Measurements from ENCODE around the gene CYP26B1. TPM values are rescaled to one million over a fixed set of nuclear protein-coding genes. Genes with fewer than 3 reads are reported as not detected.
A peak's percentile ranks its signal among the peaks of the same experiment; 100 is the strongest.

Gene CYP26B1
- total RNA-seq, 2 donors from 2014 or later = not detected

GRCh38 chr2:72112401-72112800, 35.3 kb downstream of the CYP26B1 start:
- Mint-ChIP-seq H3K27ac (no peak overlapping the region), H3K4me3 (no peak overlapping the region), H3K9me3 (no peaks in the 10 kb centered on the region), H3K27me3 (peaks cover 10 to 24% of the 10 kb centered on the region in 2 donors), H3K36me3 (no peaks in the 10 kb centered on the region), H3K4me1 (ENCODE audit: low read depth in 2 of 2) (no peaks in the 10 kb centered on the region)
- ATAC-seq = no peak
- DNase-seq (ENCODE audit: low spot score) = no peak

- ATAC-seq = no peak
- DNase-seq (ENCODE audit: low spot score) = no peak
- H3K27me3 Mint-ChIP-seq = peaks cover 14 to 24% of the 10 kb centered on the region in 2 donors
- no peak overlapping the region for H3K27ac Mint-ChIP-seq
- H3K36me3 Mint-ChIP-seq = no peaks in the 10 kb centered on the region
- no peaks in the 10 kb centered on the region for H3K4me1 Mint-ChIP-seq (ENCODE audit: low read depth in 2 of 2)
- H3K4me3 Mint-ChIP-seq = no peak overlapping the region
- H3K9me3 Mint-ChIP-seq = no peaks in the 10 kb centered on the region
Observed at GRCh38 chr2:72111061-72111460, 36.6 kb downstream of the CYP26B1 start.

- no peaks in the 10 kb centered on the region for H3K4me1 Mint-ChIP-seq (ENCODE audit: low read depth in 2 of 2)
- H3K9me3 Mint-ChIP-seq = no peaks in the 10 kb centered on the region
- H3K27me3 Mint-ChIP-seq = peaks cover 14 to 31% of the 10 kb centered on the region in 2 donors
- DNase-seq (ENCODE audit: low spot score) (no peak), ATAC-seq (no peak)
- no peak overlapping the region for H3K4me3 Mint-ChIP-seq
- H3K36me3 Mint-ChIP-seq = no peaks in the 10 kb centered on the region
- no peak overlapping the region for H3K27ac Mint-ChIP-seq
Observed at GRCh38 chr2:72109904-72110303, 37.8 kb downstream of the CYP26B1 start.

GRCh38 chr2:72109291-72109690, 38.4 kb downstream of the CYP26B1 start:
- no peak for ATAC-seq
- Mint-ChIP-seq H3K27ac (no peak overlapping the region), H3K9me3 (no peaks in the 10 kb centered on the region), H3K4me1 (ENCODE audit: low read depth in 2 of 2) (no peaks in the 10 kb centered on the region), H3K4me3 (no peak overlapping the region), H3K36me3 (no peaks in the 10 kb centered on the region), H3K27me3 (peaks cover 14 to 31% of the 10 kb centered on the region in 2 donors)
- DNase-seq (ENCODE audit: low spot score) = no peak

- Mint-ChIP-seq H3K9me3 (no peaks in the 10 kb centered on the region), H3K27me3 (peaks cover 16 to 31% of the 10 kb centered on the region in 2 donors)
- ATAC-seq = no peak
Observed at GRCh38 chr2:72108121-72108520, 39.5 kb downstream of the CYP26B1 start.

GRCh38 chr2:72106978-72107377, 40.7 kb downstream of the CYP26B1 start:
- Mint-ChIP-seq H3K4me1 (ENCODE audit: low read depth in 2 of 2) (no peaks in the 10 kb centered on the region), H3K9me3 (no peaks in the 10 kb centered on the region), H3K36me3 (no peaks in the 10 kb centered on the region), H3K27ac (no peak overlapping the region), H3K27me3 (peaks cover 16 to 39% of the 10 kb centered on the region in 2 donors), H3K4me3 (no peak overlapping the region)
- DNase-seq (ENCODE audit: low spot score) (no peak), ATAC-seq (no peak)

More at GRCh38 chr2:72108121-72108520, 39.5 kb downstream of the CYP26B1 start:
- no peak for DNase-seq (ENCODE audit: low spot score)
- H3K4me3 Mint-ChIP-seq = no peak overlapping the region
- H3K4me1 Mint-ChIP-seq (ENCODE audit: low read depth in 2 of 2) = no peaks in the 10 kb centered on the region
- H3K27ac Mint-ChIP-seq = no peak overlapping the region
- no peaks in the 10 kb centered on the region for H3K36me3 Mint-ChIP-seq

GRCh38 chr2:72104821-72105588, 42.7 kb downstream of the CYP26B1 start:
- DNase-seq (ENCODE audit: low spot score) (no peak), ATAC-seq (peak in 1 of 2 donors; percentile 52)
- H3K4me3 Mint-ChIP-seq = no peak overlapping the region
- no peaks in the 10 kb centered on the region for H3K36me3 Mint-ChIP-seq
- H3K27me3 Mint-ChIP-seq = peaks cover 16 to 42% of the 10 kb centered on the region in 2 donors
- H3K4me1 Mint-ChIP-seq (ENCODE audit: low read depth in 2 of 2) = no peaks in the 10 kb centered on the region
- H3K27ac Mint-ChIP-seq = no peak overlapping the region
- no peaks in the 10 kb centered on the region for H3K9me3 Mint-ChIP-seq

GRCh38 chr2:72103690-72104089, 44.0 kb downstream of the CYP26B1 start:
- H3K4me3 Mint-ChIP-seq = no peak overlapping the region
- no peaks in the 10 kb centered on the region for H3K9me3 Mint-ChIP-seq
- ATAC-seq = no peak
- no peak overlapping the region for H3K27ac Mint-ChIP-seq
- H3K36me3 Mint-ChIP-seq = no peaks in the 10 kb centered on the region
- no peaks in the 10 kb centered on the region for H3K4me1 Mint-ChIP-seq (ENCODE audit: low read depth in 2 of 2)
- DNase-seq (ENCODE audit: low spot score) = no peak
- H3K27me3 Mint-ChIP-seq = peaks cover 17 to 40% of the 10 kb centered on the region in 2 donors

- Mint-ChIP-seq H3K9me3 (no peaks in the 10 kb centered on the region), H3K4me3 (no peak overlapping the region), H3K36me3 (no peaks in the 10 kb centered on the region), H3K27me3 (peaks cover 15 to 36% of the 10 kb centered on the region in 2 donors), H3K27ac (no peak overlapping the region), H3K4me1 (ENCODE audit: low read depth in 2 of 2) (no peaks in the 10 kb centered on the region)
- DNase-seq (ENCODE audit: low spot score) (no peak), ATAC-seq (peak in 1 of 2 donors; percentile 31)
Observed at GRCh38 chr2:72103161-72103560, 44.5 kb downstream of the CYP26B1 start.

- Mint-ChIP-seq H3K9me3 (no peaks in the 10 kb centered on the region), H3K27ac (no peak overlapping the region), H3K4me3 (no peak overlapping the region), H3K36me3 (no peaks in the 10 kb centered on the region), H3K4me1 (ENCODE audit: low read depth in 2 of 2) (no peaks in the 10 kb centered on the region), H3K27me3 (peaks cover 10 to 32% of the 10 kb centered on the region in 2 donors)
- no peak for ATAC-seq
- DNase-seq (ENCODE audit: low spot score) = no peak
Observed at GRCh38 chr2:72098935-72099334, 48.7 kb downstream of the CYP26B1 start.

GRCh38 chr2:72097276-72097675, 50.4 kb downstream of the CYP26B1 start:
- no peaks in the 10 kb centered on the region for H3K4me1 Mint-ChIP-seq (ENCODE audit: low read depth in 2 of 2)
- no peak for DNase-seq (ENCODE audit: low spot score)
- H3K9me3 Mint-ChIP-seq = no peaks in the 10 kb centered on the region
- no peaks in the 10 kb centered on the region for H3K36me3 Mint-ChIP-seq
- peaks cover 5 to 24% of the 10 kb centered on the region in 2 donors for H3K27me3 Mint-ChIP-seq
- no peak overlapping the region for H3K27ac Mint-ChIP-seq
- no peak for ATAC-seq
- no peak overlapping the region for H3K4me3 Mint-ChIP-seq

GRCh38 chr2:72096181-72096580, 51.5 kb downstream of the CYP26B1 start:
- DNase-seq (ENCODE audit: low spot score) (no peak), ATAC-seq (no peak)
- Mint-ChIP-seq H3K9me3 (no peaks in the 10 kb centered on the region), H3K27ac (no peak overlapping the region), H3K27me3 (peaks cover 5 to 23% of the 10 kb centered on the region in 2 donors), H3K4me3 (no peak overlapping the region), H3K4me1 (ENCODE audit: low read depth in 2 of 2) (no peaks in the 10 kb centered on the region), H3K36me3 (no peaks in the 10 kb centered on the region)

- DNase-seq (ENCODE audit: low spot score) (no peak), ATAC-seq (no peak)
- H3K27me3 Mint-ChIP-seq = peaks cover 5 to 17% of the 10 kb centered on the region in 2 donors
- no peaks in the 10 kb centered on the region for H3K4me1 Mint-ChIP-seq (ENCODE audit: low read depth in 2 of 2)
- H3K36me3 Mint-ChIP-seq = no peaks in the 10 kb centered on the region
- H3K4me3 Mint-ChIP-seq = no peak overlapping the region
- H3K27ac Mint-ChIP-seq = no peak overlapping the region
- no peaks in the 10 kb centered on the region for H3K9me3 Mint-ChIP-seq
Observed at GRCh38 chr2:72095364-72095763, 52.3 kb downstream of the CYP26B1 start.

- Mint-ChIP-seq H3K27me3 (peaks cover 2 to 13% of the 10 kb centered on the region in 2 donors), H3K36me3 (no peaks in the 10 kb centered on the region), H3K9me3 (no peaks in the 10 kb centered on the region), H3K27ac (no peak overlapping the region), H3K4me3 (no peak overlapping the region), H3K4me1 (ENCODE audit: low read depth in 2 of 2) (no peaks in the 10 kb centered on the region)
- DNase-seq (ENCODE audit: low spot score) (no peak), ATAC-seq (no peak)
Observed at GRCh38 chr2:72094701-72095100, 53.0 kb downstream of the CYP26B1 start.

GRCh38 chr2:72092111-72092510, 55.6 kb downstream of the CYP26B1 start:
- H3K4me3 Mint-ChIP-seq = no peak overlapping the region
- no peaks in the 10 kb centered on the region for H3K27me3 Mint-ChIP-seq
- ATAC-seq (no peak), DNase-seq (ENCODE audit: low spot score) (no peak)
- no peak overlapping the region for H3K27ac Mint-ChIP-seq
- no peaks in the 10 kb centered on the region for H3K36me3 Mint-ChIP-seq
- H3K4me1 Mint-ChIP-seq (ENCODE audit: low read depth in 2 of 2) = no peaks in the 10 kb centered on the region
- no peaks in the 10 kb centered on the region for H3K9me3 Mint-ChIP-seq
